H1 (cell line): ENCODE results near the gene HOXC5. TPM values are rescaled to one million over a fixed set of nuclear protein-coding genes. Genes with fewer than 3 reads are reported as not detected.
A peak's percentile ranks its signal among the peaks of the same experiment; 100 is the strongest.

ENCODE experiments used
- CTCF ChIA-PET: fragments of 300-600 bp; sonication (Branson Sonifier 250); formaldehyde crosslinking; loops from one replicate; lab custom pipeline; 2021; ENCODE audit not compliant: partially characterized antibody; lab: Charles Lee
- POLR2A ChIA-PET: fragments of 300-600 bp; sonication (Branson Sonifier 250); formaldehyde crosslinking; loops from one replicate; lab custom pipeline; 2021; ENCODE audit warnings: inconsistent platforms; ENCODE audit not compliant: partially characterized antibody; lab: Charles Lee
- DNase-seq, 2 experiments: peaks; one replicate each; pipeline versions ENCODE4 v3.0.0 to v3.0.0-alpha.2; 2010 to 2022; ENCODE audit warnings: low spot score in 2 of 2, low read depth in 1 of 2, mixed read lengths in 1 of 2
- FAIRE-seq: peaks from 2 replicates; lab custom pipeline; 2011; peaks lifted over from hg19 to GRCh38; lab: Jason Lieb, UNC
- H2AFZ ChIP-seq: 2 replicates; pipeline ENCODE4 v1.8.1; 2012; ENCODE audit warnings: low read length, inconsistent platforms
- H2AK5ac ChIP-seq: 2 replicates; pipeline ENCODE4 v1.6.1; 2013; ENCODE audit warnings: low read depth, low read length
- H2BK120ac ChIP-seq: replicated peaks from 2 replicates; pipeline ENCODE3; 2013; ENCODE audit warnings: low read depth, low read length, inconsistent platforms
- H2BK12ac ChIP-seq: 2 replicates; pipeline ENCODE4 v1.6.1; 2013; ENCODE audit warnings: low read depth, low read length
- H2BK15ac ChIP-seq: 2 replicates; pipeline ENCODE4 v1.6.1; 2013; ENCODE audit warnings: low read length
- H2BK20ac ChIP-seq: 2 replicates; pipeline ENCODE4 v1.6.1; 2013; ENCODE audit warnings: low read length
- H2BK5ac ChIP-seq: 2 replicates; pipeline ENCODE4 v1.6.1; 2013; ENCODE audit warnings: low read depth, low read length
- H3K14ac ChIP-seq: 2 replicates; pipeline ENCODE4 v1.6.1; 2013; ENCODE audit warnings: inconsistent platforms; ENCODE audit not compliant: insufficient read length
- H3K18ac ChIP-seq: 2 replicates; pipeline ENCODE4 v1.6.1; 2013; ENCODE audit warnings: low read length; ENCODE audit errors: extremely low read depth
- H3K23ac ChIP-seq: 2 replicates; pipeline ENCODE4 v1.6.1; 2013; ENCODE audit warnings: inconsistent platforms; ENCODE audit not compliant: insufficient read length
- H3K23me2 ChIP-seq: 2 replicates; pipeline ENCODE4 v1.6.1; 2013; ENCODE audit warnings: low read depth, low read length
- H3K27ac ChIP-seq: 2 replicates; pipeline ENCODE4 v1.6.1; 2011; ENCODE audit warnings: low read depth, low read length, inconsistent platforms
- H3K27me3 ChIP-seq, 4 experiments: replicated peaks in 1 of 4; 1 replicate in 1 of 4; 2 replicates in 3 of 4; pipeline versions ENCODE4 v1.6.1 to v1.8.1; 2011 to 2013; ENCODE audit warnings: low read length in 3 of 4, mild to moderate bottlenecking in 3 of 4, inconsistent platforms in 2 of 4, mixed read lengths in 2 of 4, moderate library complexity in 1 of 4; ENCODE audit not compliant: control insufficient read depth in 3 of 4, insufficient read depth in 3 of 4; ENCODE audit errors: extremely low read depth in 1 of 4
- H3K36me3 ChIP-seq, 4 experiments: 2 replicates each; pipeline versions ENCODE4 v1.6.1 to v1.8.1; 2011 to 2013; ENCODE audit warnings: mild to moderate bottlenecking in 4 of 4, low read length in 3 of 4, moderate library complexity in 2 of 4, control low read depth in 1 of 4, inconsistent platforms in 1 of 4; ENCODE audit not compliant: insufficient read depth in 4 of 4, control insufficient read depth in 2 of 4
- H3K4ac ChIP-seq: replicated peaks from 2 replicates; pipeline ENCODE3; 2013; ENCODE audit warnings: low read length, low read depth, mixed read lengths, inconsistent platforms; ENCODE audit not compliant: insufficient read length
- H3K4me1 ChIP-seq, 4 experiments: replicated peaks in 1 of 4; 1 replicate in 1 of 4; 2 replicates in 3 of 4; pipeline versions ENCODE4 v1.6.1 to v1.8.1; 2011 to 2013; ENCODE audit warnings: low read length in 3 of 4, inconsistent platforms in 2 of 4, mixed read lengths in 1 of 4; ENCODE audit not compliant: insufficient read depth in 4 of 4, control insufficient read depth in 3 of 4
- H3K4me2 ChIP-seq, 2 experiments: 2 replicates each; pipeline versions ENCODE4 v1.6.1 to v1.8.1; 2011 to 2013; ENCODE audit warnings: low read depth in 2 of 2, low read length in 2 of 2, control low read depth in 1 of 2, inconsistent platforms in 1 of 2, mild to moderate bottlenecking in 1 of 2; ENCODE audit not compliant: insufficient read depth in 1 of 2
- H3K4me3 ChIP-seq, 4 experiments: fragments of 200-600, 300-600 bp in 1 of 4; sonication (generic), shearing (Covaris generic), sonication (Bioruptor Twin) in 1 of 4; 2 replicates each; pipeline versions ENCODE4 v1.5.1 to v1.8.1; 2011 to 2016; ENCODE audit warnings: low read length in 4 of 4, low read depth in 3 of 4, control low read depth in 2 of 4, inconsistent platforms in 2 of 4, mild to moderate bottlenecking in 2 of 4, mixed read lengths in 1 of 4, moderate library complexity in 1 of 4; ENCODE audit not compliant: insufficient read depth in 2 of 4; ENCODE audit errors: extremely low read depth in 1 of 4
- H3K56ac ChIP-seq: replicated peaks from 2 replicates; pipeline ENCODE3; 2013; ENCODE audit warnings: low read depth, mild to moderate bottlenecking, mixed read lengths, low read length, inconsistent platforms; ENCODE audit not compliant: insufficient read length
- H3K79me1 ChIP-seq: 2 replicates; pipeline ENCODE4 v1.6.1; 2013; ENCODE audit warnings: low read depth, low read length, control low read depth
- H3K79me2 ChIP-seq, 2 experiments: 2 replicates each; pipeline versions ENCODE4 v1.6.1 to v1.8.1; 2012 to 2013; ENCODE audit warnings: low read length in 2 of 2, mild to moderate bottlenecking in 2 of 2, inconsistent platforms in 1 of 2; ENCODE audit not compliant: insufficient read depth in 2 of 2, control insufficient read depth in 1 of 2
- H3K9ac ChIP-seq, 4 experiments: replicated peaks in 1 of 4; 1 replicate in 1 of 4; 2 replicates in 3 of 4; pipeline versions ENCODE4 v1.6.1 to v1.8.1; 2011 to 2013; ENCODE audit warnings: low read depth in 3 of 4, low read length in 3 of 4, control low read depth in 2 of 4, mild to moderate bottlenecking in 2 of 4, moderate library complexity in 2 of 4, inconsistent platforms in 1 of 4; ENCODE audit errors: extremely low read depth in 1 of 4
- H3K9me3 ChIP-seq, 2 experiments: 2 replicates each; pipeline versions ENCODE4 v1.6.1 to v1.8.1; 2012 to 2013; ENCODE audit warnings: mild to moderate bottlenecking in 2 of 2, moderate library complexity in 2 of 2, control low read depth in 1 of 2, inconsistent platforms in 1 of 2, low read depth in 1 of 2, low read length in 1 of 2, mixed read lengths in 1 of 2; ENCODE audit not compliant: insufficient read depth in 2 of 2
- H4K20me1 ChIP-seq, 2 experiments: replicated peaks in 1 of 2; 2 replicates each; pipeline versions ENCODE3 to v1.8.1; 2011 to 2013; ENCODE audit warnings: inconsistent platforms in 2 of 2, low read length in 2 of 2, mild to moderate bottlenecking in 1 of 2; ENCODE audit not compliant: insufficient read depth in 2 of 2, control insufficient read depth in 1 of 2
- H4K5ac ChIP-seq: 2 replicates; pipeline ENCODE4 v1.6.1; 2013; ENCODE audit warnings: low read length, low read depth, mixed read lengths, inconsistent platforms; ENCODE audit not compliant: insufficient read length
- H4K8ac ChIP-seq: 2 replicates; pipeline ENCODE4 v1.8.0; 2013; ENCODE audit warnings: mild to moderate bottlenecking, moderate library complexity, low read length, inconsistent platforms; ENCODE audit not compliant: insufficient read depth; ENCODE audit errors: extremely low read depth
- H4K91ac ChIP-seq: replicated peaks from 2 replicates; pipeline ENCODE3; 2013; ENCODE audit warnings: low read length, mixed read lengths, inconsistent platforms; ENCODE audit not compliant: insufficient read length
- BCL11A ChIP-seq, 2 experiments: IDR thresholded peaks; one replicate each; pipeline ENCODE4 v1.6.1; 2011; ENCODE audit warnings: low read depth in 2 of 2, low read length in 2 of 2, mild to moderate bottlenecking in 2 of 2
- BRCA1 ChIP-seq: IDR thresholded peaks from 2 replicates; pipeline ENCODE4 v1.6.1; 2012; ENCODE audit warnings: low read depth, low read length, improper control_type of control experiment
- EZH2 ChIP-seq: fragments of 200-600 bp; sonication (generic); IDR thresholded peaks from 2 replicates; pipeline ENCODE4 v1.7.1; 2012; ENCODE audit warnings: low read depth, mild to moderate bottlenecking, moderate library complexity, low read length, inconsistent platforms; ENCODE audit not compliant: severe bottlenecking
- HDAC2 ChIP-seq, 2 experiments: fragments of 300-600 bp in 1 of 2; sonication (generic) in 1 of 2; IDR thresholded peaks; 2 replicates each; pipeline ENCODE4 v1.6.1; 2011 to 2012; ENCODE audit warnings: low read depth in 2 of 2, low read length in 2 of 2, mild to moderate bottlenecking in 2 of 2, moderate library complexity in 2 of 2, borderline replicate concordance in 1 of 2, inconsistent platforms in 1 of 2
- KDM4A ChIP-seq: IDR thresholded peaks from one replicate; pipeline ENCODE4 v1.7.1; 2012; ENCODE audit warnings: low read depth, mild to moderate bottlenecking, moderate library complexity, low read length, inconsistent platforms; ENCODE audit not compliant: severe bottlenecking
- NANOG ChIP-seq: IDR thresholded peaks from 2 replicates; pipeline ENCODE4 v1.6.1; 2011; ENCODE audit warnings: low read length, low read depth, mild to moderate bottlenecking, inconsistent platforms; ENCODE audit not compliant: insufficient read depth, poor library complexity, severe bottlenecking
- RAD21 ChIP-seq, 2 experiments: IDR thresholded peaks in 1 of 2; conservative IDR thresholded peaks in 1 of 2; 2 replicates each; pipeline ENCODE4 v1.6.1; 2011; ENCODE audit warnings: low read depth in 2 of 2, low read length in 2 of 2, improper control_type of control experiment in 1 of 2, inconsistent platforms in 1 of 2, mild to moderate bottlenecking in 1 of 2, moderate library complexity in 1 of 2
- RFX5 ChIP-seq: IDR thresholded peaks from 2 replicates; pipeline ENCODE4 v1.6.1; 2011; ENCODE audit warnings: low read depth, low read length, improper control_type of control experiment, borderline replicate concordance
- TBP ChIP-seq: IDR thresholded peaks from 2 replicates; pipeline ENCODE4 v1.6.1; 2011; ENCODE audit warnings: low read depth, low read length, improper control_type of control experiment
- TCF12 ChIP-seq: IDR thresholded peaks from 2 replicates; pipeline ENCODE4 v1.6.1; 2011; ENCODE audit warnings: low read depth, mild to moderate bottlenecking, low read length
- TEAD4 ChIP-seq: IDR thresholded peaks from 2 replicates; pipeline ENCODE4 v1.6.1; 2012; ENCODE audit warnings: low read depth, low read length, inconsistent platforms, mixed read lengths
- YY1 ChIP-seq: IDR thresholded peaks from 2 replicates; pipeline ENCODE4 v1.6.1; 2011; ENCODE audit warnings: low read depth, mild to moderate bottlenecking, low read length
- WGBS, 2 experiments: shearing (Covaris generic) in 1 of 2; methylation state at CpG; one replicate each; pipeline versions ENCODE4 v1.1.6 to v1.1.7; 2013 to 2015; ENCODE audit warnings: low lambda C conversion rate in 2 of 2, mixed read lengths in 2 of 2, inconsistent platforms in 1 of 2, low coverage in 1 of 2, missing lambda C conversion rate in 1 of 2; ENCODE audit not compliant: insufficient replicate concordance in 2 of 2, insufficient coverage in 1 of 2, insufficient read length in 1 of 2; ENCODE audit errors: extremely low coverage in 1 of 2, missing lambda C conversion rate in 1 of 2; 5-methylcytosine and 5-hydroxymethylcytosine counted together
- polyA plus RNA-seq, 7 experiments: library from polyadenylated mRNA; depleted of rRNA in 3 of 7; stranded (reverse) in 5 of 7; unstranded in 2 of 7; fragments of >200 nt in 5 of 7; fragments of 200-250 nt in 2 of 7; gene quantifications; 1 replicate in 5 of 7; 2 replicates in 1 of 7; 4 replicates in 1 of 7; pipeline versions ENCODE4 v1.2.1 to v1.2.3, GENCODE V29; 2011 to 2013; ENCODE audit warnings: missing spikeins in 2 of 7, mixed read lengths in 2 of 7
- total RNA-seq: library from RNA; stranded (reverse); fragmentation: NEBNext Ultra II Directional; extraction: Animal tissue kit (Norgen Biotek cat#: 25700); gene quantifications from 2 replicates; pipeline ENCODE4 v1.2.1, GENCODE V29; 2021

The HOXC5 gene
- total and polyA plus RNA-seq, 2 of the 8 experiments (the other 6 are each of a cell fraction or from before 2014, with no cell fraction given): not detected

GRCh38 chr12:54019091-54019811, 13.6 kb upstream of the HOXC5 start:
- H2BK120ac ChIP-seq: no peak overlapping the region
- peaks cover 3% of the 10 kb centered on the region; the same call in 1 of the 2 replicates for H3K23me2 ChIP-seq
- ChIA-PET POLR2A (no interaction called here), CTCF (no interaction called here)
- no peak overlapping the region for H3K18ac ChIP-seq
- FAIRE-seq (no peak), DNase-seq (peak in 1 of 2 experiments; percentile 68)
- no peak overlapping the region for H2BK15ac ChIP-seq
- H3K79me2 ChIP-seq: no peaks in the 10 kb centered on the region
- H3K56ac ChIP-seq: no peak overlapping the region
- H2AK5ac ChIP-seq: no peak overlapping the region
- no peaks in the 10 kb centered on the region for H3K9me3 ChIP-seq
- H3K27me3 ChIP-seq: peaks cover 95 to 100% (median 100%) of the 10 kb centered on the region in 4 experiments
- no peak overlapping the region for H4K5ac ChIP-seq
- no peak overlapping the region for H3K23ac ChIP-seq
- peaks cover 9 to 40% of the 10 kb centered on the region in 2 experiments for H4K20me1 ChIP-seq
- H3K4me2 ChIP-seq: peak overlapping the region; percentile 28 to 59
- no peak overlapping the region for H4K91ac ChIP-seq
- no peak overlapping the region for H2BK20ac ChIP-seq
- H3K4me1 ChIP-seq: peaks cover 0 to 12% (median 4%) of the 10 kb centered on the region in 4 experiments; a peak in 6 of 7 replicates
- H2AFZ ChIP-seq: no peak overlapping the region
- no peak overlapping the region for H3K27ac ChIP-seq
- H3K9ac ChIP-seq: no peak overlapping the region
- WGBS, 2 experiments: 3% methylated on average over 30 of the region's 43 CpGs; no CpG with 5 or more reads in 1 of the 2 experiments
- no peaks in the 10 kb centered on the region for H3K79me1 ChIP-seq
- no peak overlapping the region for H3K14ac ChIP-seq
- no peaks in the 10 kb centered on the region; a peak in 1 of 8 replicates for H3K36me3 ChIP-seq
- H2BK5ac ChIP-seq: no peak overlapping the region
- 0 out of 2 replicates have a peak overlapping the region, but pooled peaks have one; percentile 27 for H2BK12ac ChIP-seq
- peak overlapping the region in 1 of 4 experiments; percentile 54; a peak in 3 of 8 replicates for H3K4me3 ChIP-seq
- H4K8ac ChIP-seq: no peak overlapping the region
- H3K4ac ChIP-seq: no peak overlapping the region
- TF ChIP-seq BCL11A (IDR thresholded peaks at IDR 0.05; ENCODE audit: low read depth in 2 of 2, low read length in 2 of 2) (no peak), TBP (no peak), BRCA1 (no peak), YY1 (no peak), NANOG (no peak), TEAD4 (no peak), EZH2 (peak; percentile 79), HDAC2 (IDR thresholded peaks at IDR 0.05; ENCODE audit: borderline replicate concordance in 1 of 2, low read depth in 2 of 2, low read length in 2 of 2) (0 out of 4 replicates have a peak, but pooled peaks of 1 of the 2 experiments have one; percentile 42), RAD21 (IDR thresholded peaks at IDR 0.05 in 1 of 2, conservative IDR thresholded peaks at IDR 0.05 in 1 of 2; ENCODE audit: low read depth in 2 of 2, low read length in 2 of 2) (no peak), TCF12 (no peak), KDM4A (peak; percentile 8), RFX5 (no peak)
